HepG2 (cell line): Measurements from ENCODE around the gene NECAB2. TPM values are rescaled to one million over a fixed set of nuclear protein-coding genes. Genes with fewer than 3 reads are reported as not detected.

ENCODE experiments used
- BATF2 ChIP-seq: sonication (generic); formaldehyde crosslinking; IDR thresholded peaks from 2 replicates; pipeline ENCODE4 v1.8.0; 2022; ENCODE audit warnings: mild to moderate bottlenecking, missing genetic modification reagents, moderate library complexity
- CCDC6 ChIP-seq: sonication (generic); formaldehyde crosslinking; IDR thresholded peaks from 2 replicates; pipeline ENCODE4 v1.8.1; 2022; ENCODE audit warnings: mild to moderate bottlenecking, missing genetic modification reagents, moderate library complexity
- DDIT3 ChIP-seq: sonication (generic); formaldehyde crosslinking; IDR thresholded peaks from 2 replicates; pipeline ENCODE4 v1.4.0; 2020; ENCODE audit warnings: mild to moderate bottlenecking, missing genetic modification reagents
- FOXO1 ChIP-seq: sonication (generic); formaldehyde crosslinking; IDR thresholded peaks from 2 replicates; pipeline ENCODE4 v1.4.0; 2020; ENCODE audit warnings: missing genetic modification reagents
- IRF2 ChIP-seq: IDR thresholded peaks from 2 replicates; pipeline ENCODE4 v1.6.1; 2018; ENCODE audit warnings: missing genetic modification reagents, missing compliant biosample characterization
- KLF16 ChIP-seq, 2 experiments: sonication (generic) in 1 of 2; formaldehyde crosslinking in 1 of 2; IDR thresholded peaks; 2 replicates each; pipeline versions ENCODE4 v1.6.1 to v1.8.0; 2016 to 2023; ENCODE audit warnings: missing genetic modification reagents in 2 of 2, missing compliant biosample characterization in 1 of 2
- NFE2L1 ChIP-seq: sonication (generic); formaldehyde crosslinking; IDR thresholded peaks from 2 replicates; pipeline ENCODE4 v1.4.0; 2020; ENCODE audit warnings: missing genetic modification reagents, mild to moderate bottlenecking, borderline replicate concordance
- POLR2AphosphoS5 ChIP-seq: IDR thresholded peaks from 2 replicates; pipeline ENCODE4 v1.6.1; 2012; ENCODE audit warnings: low read depth, low read length
- REXO4 ChIP-seq: sonication (generic); formaldehyde crosslinking; IDR thresholded peaks from 2 replicates; pipeline ENCODE4 v1.8.0; 2022; ENCODE audit warnings: missing genetic modification reagents, mild to moderate bottlenecking, borderline replicate concordance
- SMARCE1 ChIP-seq: fragments of 450-650 bp; IDR thresholded peaks from 2 replicates; pipeline ENCODE4 v1.6.1; 2017; ENCODE audit warnings: borderline replicate concordance
- SMYD3 ChIP-seq: sonication (generic); formaldehyde crosslinking; IDR thresholded peaks from 2 replicates; pipeline ENCODE4 v1.8.1; 2023; ENCODE audit warnings: mild to moderate bottlenecking, missing genetic modification reagents
- THAP11 ChIP-seq: IDR thresholded peaks from 2 replicates; pipeline ENCODE4 v1.6.1; 2016; ENCODE audit warnings: missing biosample characterization, missing genetic modification reagents
- ZKSCAN1 ChIP-seq: fragments of 150-350 bp; IDR thresholded peaks from 2 replicates; pipeline ENCODE4 v1.6.1; 2014; ENCODE audit warnings: low read length
- ZNF205 ChIP-seq: IDR thresholded peaks from 2 replicates; pipeline ENCODE4 v1.6.1; 2018; ENCODE audit warnings: missing biosample characterization, missing genetic modification reagents
- ZNF234 ChIP-seq: sonication (generic); formaldehyde crosslinking; conservative IDR thresholded peaks from 2 replicates; pipeline ENCODE4 v1.5.1; 2020; ENCODE audit warnings: mild to moderate bottlenecking, missing genetic modification reagents
- ZNF350 ChIP-seq: sonication (generic); formaldehyde crosslinking; IDR thresholded peaks from 2 replicates; pipeline ENCODE4 v1.4.0; 2020; ENCODE audit warnings: mild to moderate bottlenecking, low read depth, missing genetic modification reagents, borderline replicate concordance
- ZNF496 ChIP-seq: sonication (generic); formaldehyde crosslinking; IDR thresholded peaks from 2 replicates; pipeline ENCODE4 v1.8.1; 2023; ENCODE audit warnings: mild to moderate bottlenecking, moderate library complexity, missing genetic modification reagents; ENCODE audit not compliant: insufficient replicate concordance
- ZNF644 ChIP-seq: IDR thresholded peaks from 2 replicates; pipeline ENCODE4 v1.6.1; 2016; ENCODE audit warnings: low read depth
- ZNF792 ChIP-seq: IDR thresholded peaks from 2 replicates; pipeline ENCODE4 v1.6.1; 2016
- ZNF891 ChIP-seq: sonication (generic); formaldehyde crosslinking; IDR thresholded peaks from 2 replicates; pipeline ENCODE4 v1.5.0; 2020; ENCODE audit warnings: mild to moderate bottlenecking, missing genetic modification reagents
- polyA plus RNA-seq, 8 experiments: library from polyadenylated mRNA; depleted of rRNA in 3 of 8; stranded (reverse) in 7 of 8; unstranded in 1 of 8; fragments of >200 nt; fragmentation: Illumina TruSeq in 4 of 8; extraction: Trizol in 4 of 8; gene quantifications; 2 replicates each; pipeline versions ENCODE4 v1.2.1 to v1.2.3, GENCODE V29; 2011 to 2016; ENCODE audit warnings: low read depth in 4 of 8, missing spikeins in 1 of 8, mixed read lengths in 1 of 8; ENCODE audit not compliant: insufficient read depth in 1 of 8
- total RNA-seq, 5 experiments: library from RNA; depleted of rRNA; stranded (reverse); fragments of >200 nt; fragmentation: Illumina TruSeq; extraction: Trizol; gene quantifications; 2 replicates each; pipeline ENCODE4 v1.2.3, GENCODE V29; 2016; ENCODE audit warnings: low read depth in 1 of 5
- TF ChIP-seq, protein P1 (sequence below), 2 experiments: sonication (generic) in 1 of 2; formaldehyde crosslinking in 1 of 2; IDR thresholded peaks; 2 replicates each; pipeline versions ENCODE4 v1.5.1 to v1.6.1; 2011 to 2020; ENCODE audit warnings: borderline replicate concordance in 1 of 2, low read depth in 1 of 2, low read length in 1 of 2, mild to moderate bottlenecking in 1 of 2, missing genetic modification reagents in 1 of 2, moderate library complexity in 1 of 2
- TF ChIP-seq, protein P2 (sequence below): sonication (generic); formaldehyde crosslinking; IDR thresholded peaks from 2 replicates; pipeline ENCODE4 v1.5.0; 2020; ENCODE audit warnings: missing genetic modification reagents
- TF ChIP-seq, protein P3 (sequence below): sonication (generic); formaldehyde crosslinking; IDR thresholded peaks from 2 replicates; pipeline ENCODE4 v1.9.0; 2021; ENCODE audit warnings: missing genetic modification reagents, borderline replicate concordance

Gene NECAB2
- total and polyA plus RNA-seq, 2 of the 13 experiments (the other 11 are each of a cell fraction or from before 2014, with no cell fraction given): 0.21 to 0.49 TPM

DNA sequence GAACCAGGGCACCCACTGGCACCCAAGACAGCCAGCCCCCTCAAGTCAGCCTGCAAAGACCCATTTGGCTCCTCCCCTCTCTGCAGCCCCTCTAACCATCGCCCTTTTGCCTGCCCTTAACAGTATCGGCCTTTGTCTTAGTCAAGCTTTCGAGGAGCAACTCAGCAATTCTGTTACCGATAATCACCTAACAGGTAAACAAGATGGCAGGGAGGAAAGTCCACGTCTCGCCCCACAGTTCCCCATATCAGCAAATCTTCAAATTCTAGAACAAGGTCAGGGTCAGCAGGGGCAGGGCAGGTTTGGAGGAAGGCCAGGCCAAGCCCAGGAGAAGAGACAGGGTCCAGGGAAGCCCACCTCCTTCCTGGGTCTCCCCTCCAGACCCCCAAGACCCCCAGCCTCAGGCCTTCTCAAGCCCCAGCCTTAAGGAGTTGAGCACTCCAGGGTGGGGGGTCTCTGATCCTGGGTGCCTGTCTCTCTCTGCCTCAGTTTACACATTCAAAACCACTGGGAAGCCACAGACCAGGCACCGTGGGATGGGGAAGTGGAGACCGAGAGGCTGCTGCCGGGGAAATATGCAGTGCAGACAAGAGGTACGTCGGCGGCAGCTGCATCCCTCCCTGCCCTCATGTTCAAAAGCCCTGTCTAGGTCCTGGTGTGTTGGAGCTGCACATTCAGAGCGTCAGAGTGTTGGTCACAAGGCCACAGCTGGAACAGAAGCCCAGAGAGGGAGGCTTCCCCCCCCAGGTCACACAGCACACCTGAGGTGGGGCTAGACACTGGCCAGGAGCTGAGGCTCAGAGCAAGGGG, 18.9 kb upstream of the NECAB2 start (continued):
- TF ChIP-seq, protein P1, sequence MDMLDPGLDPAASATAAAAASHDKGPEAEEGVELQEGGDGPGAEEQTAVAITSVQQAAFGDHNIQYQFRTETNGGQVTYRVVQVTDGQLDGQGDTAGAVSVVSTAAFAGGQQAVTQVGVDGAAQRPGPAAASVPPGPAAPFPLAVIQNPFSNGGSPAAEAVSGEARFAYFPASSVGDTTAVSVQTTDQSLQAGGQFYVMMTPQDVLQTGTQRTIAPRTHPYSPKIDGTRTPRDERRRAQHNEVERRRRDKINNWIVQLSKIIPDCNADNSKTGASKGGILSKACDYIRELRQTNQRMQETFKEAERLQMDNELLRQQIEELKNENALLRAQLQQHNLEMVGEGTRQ (IDR thresholded peaks at IDR 0.05; ENCODE audit: low read depth, low read length): no peak
- TF ChIP-seq, protein P1 (CRISPR knock-in tag; IDR thresholded peaks at IDR 0.05; ENCODE audit: borderline replicate concordance): no peak; the same call in 1 of the 2 replicates
- no peak for TF ChIP-seq ZNF234
- TF ChIP-seq, protein P2, sequence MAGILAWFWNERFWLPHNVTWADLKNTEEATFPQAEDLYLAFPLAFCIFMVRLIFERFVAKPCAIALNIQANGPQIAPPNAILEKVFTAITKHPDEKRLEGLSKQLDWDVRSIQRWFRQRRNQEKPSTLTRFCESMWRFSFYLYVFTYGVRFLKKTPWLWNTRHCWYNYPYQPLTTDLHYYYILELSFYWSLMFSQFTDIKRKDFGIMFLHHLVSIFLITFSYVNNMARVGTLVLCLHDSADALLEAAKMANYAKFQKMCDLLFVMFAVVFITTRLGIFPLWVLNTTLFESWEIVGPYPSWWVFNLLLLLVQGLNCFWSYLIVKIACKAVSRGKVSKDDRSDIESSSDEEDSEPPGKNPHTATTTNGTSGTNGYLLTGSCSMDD (CRISPR knock-in tag): no peak
- peak; percentile 99 for TF ChIP-seq ZNF792 (CRISPR knock-in tag)
- TF ChIP-seq SMARCE1: no peak
- no peak for TF ChIP-seq ZNF891 (CRISPR knock-in tag)
- TF ChIP-seq SMYD3 (CRISPR knock-in tag): no peak
- no peak for TF ChIP-seq NFE2L1
- no peak for TF ChIP-seq POLR2AphosphoS5
- TF ChIP-seq ZNF205 (CRISPR knock-in tag): peak; percentile 88
- TF ChIP-seq REXO4 (CRISPR knock-in tag): no peak
- TF ChIP-seq ZNF644 (CRISPR knock-in tag): peak; percentile 58; the same call in 1 of the 2 replicates
- 0 out of 4 replicates have a peak, but pooled peaks of 1 of the 2 experiments have one; percentile 31 for TF ChIP-seq KLF16 (CRISPR knock-in tag; IDR thresholded peaks at IDR 0.05)
- no peak for TF ChIP-seq DDIT3 (CRISPR knock-in tag)
- TF ChIP-seq CCDC6 (CRISPR knock-in tag): no peak
- TF ChIP-seq BATF2 (CRISPR knock-in tag): no peak
- TF ChIP-seq, protein P3, sequence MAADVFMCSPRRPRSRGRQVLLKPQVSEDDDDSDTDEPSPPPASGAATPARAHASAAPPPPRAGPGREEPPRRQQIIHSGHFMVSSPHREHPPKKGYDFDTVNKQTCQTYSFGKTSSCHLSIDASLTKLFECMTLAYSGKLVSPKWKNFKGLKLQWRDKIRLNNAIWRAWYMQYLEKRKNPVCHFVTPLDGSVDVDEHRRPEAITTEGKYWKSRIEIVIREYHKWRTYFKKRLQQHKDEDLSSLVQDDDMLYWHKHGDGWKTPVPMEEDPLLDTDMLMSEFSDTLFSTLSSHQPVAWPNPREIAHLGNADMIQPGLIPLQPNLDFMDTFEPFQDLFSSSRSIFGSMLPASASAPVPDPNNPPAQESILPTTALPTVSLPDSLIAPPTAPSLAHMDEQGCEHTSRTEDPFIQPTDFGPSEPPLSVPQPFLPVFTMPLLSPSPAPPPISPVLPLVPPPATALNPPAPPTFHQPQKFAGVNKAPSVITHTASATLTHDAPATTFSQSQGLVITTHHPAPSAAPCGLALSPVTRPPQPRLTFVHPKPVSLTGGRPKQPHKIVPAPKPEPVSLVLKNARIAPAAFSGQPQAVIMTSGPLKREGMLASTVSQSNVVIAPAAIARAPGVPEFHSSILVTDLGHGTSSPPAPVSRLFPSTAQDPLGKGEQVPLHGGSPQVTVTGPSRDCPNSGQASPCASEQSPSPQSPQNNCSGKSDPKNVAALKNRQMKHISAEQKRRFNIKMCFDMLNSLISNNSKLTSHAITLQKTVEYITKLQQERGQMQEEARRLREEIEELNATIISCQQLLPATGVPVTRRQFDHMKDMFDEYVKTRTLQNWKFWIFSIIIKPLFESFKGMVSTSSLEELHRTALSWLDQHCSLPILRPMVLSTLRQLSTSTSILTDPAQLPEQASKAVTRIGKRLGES (CRISPR knock-in tag): no peak
- peak; percentile 60; the same call in 1 of the 2 replicates for TF ChIP-seq ZNF350 (CRISPR knock-in tag)
- peak; percentile 49; the same call in 1 of the 2 replicates for TF ChIP-seq IRF2 (CRISPR knock-in tag)
- peak; percentile 97 for TF ChIP-seq FOXO1 (CRISPR knock-in tag)
- TF ChIP-seq ZNF496 (CRISPR knock-in tag): no peak
- TF ChIP-seq THAP11 (CRISPR knock-in tag): peak; percentile 64
- no peak for TF ChIP-seq ZKSCAN1
